GM21526 (cell line): ENCODE measurements around the gene SCAANT1.

ENCODE experiments used
- ATAC-seq: cut with Tn5 transposase; IDR thresholded peaks from one replicate; pipeline ENCODE4 v1.9.1; 2021; ENCODE audit warnings: moderate library complexity; ENCODE audit not compliant: unreplicated experiment, low FRiP score

SCAANT1 gene

DNA sequence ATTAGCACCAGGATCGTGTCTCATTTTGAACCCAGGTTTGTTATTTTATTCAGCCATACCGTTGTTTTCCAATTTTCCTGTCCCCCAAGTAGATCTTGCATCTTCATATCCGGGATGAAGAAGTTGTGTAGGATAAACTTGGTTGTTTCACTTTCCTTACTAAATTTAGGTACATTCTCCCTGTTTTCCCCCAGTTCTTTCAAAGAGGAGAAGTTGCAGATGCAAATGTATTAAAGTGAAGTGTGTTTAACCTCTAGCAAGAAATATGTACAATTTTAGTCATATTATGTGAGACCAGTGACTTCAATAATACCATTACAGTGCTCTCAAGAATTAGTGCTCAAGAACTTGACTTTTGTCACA lies 47.2 kb downstream of the SCAANT1 start:
- ATAC-seq = no peak

DNA sequence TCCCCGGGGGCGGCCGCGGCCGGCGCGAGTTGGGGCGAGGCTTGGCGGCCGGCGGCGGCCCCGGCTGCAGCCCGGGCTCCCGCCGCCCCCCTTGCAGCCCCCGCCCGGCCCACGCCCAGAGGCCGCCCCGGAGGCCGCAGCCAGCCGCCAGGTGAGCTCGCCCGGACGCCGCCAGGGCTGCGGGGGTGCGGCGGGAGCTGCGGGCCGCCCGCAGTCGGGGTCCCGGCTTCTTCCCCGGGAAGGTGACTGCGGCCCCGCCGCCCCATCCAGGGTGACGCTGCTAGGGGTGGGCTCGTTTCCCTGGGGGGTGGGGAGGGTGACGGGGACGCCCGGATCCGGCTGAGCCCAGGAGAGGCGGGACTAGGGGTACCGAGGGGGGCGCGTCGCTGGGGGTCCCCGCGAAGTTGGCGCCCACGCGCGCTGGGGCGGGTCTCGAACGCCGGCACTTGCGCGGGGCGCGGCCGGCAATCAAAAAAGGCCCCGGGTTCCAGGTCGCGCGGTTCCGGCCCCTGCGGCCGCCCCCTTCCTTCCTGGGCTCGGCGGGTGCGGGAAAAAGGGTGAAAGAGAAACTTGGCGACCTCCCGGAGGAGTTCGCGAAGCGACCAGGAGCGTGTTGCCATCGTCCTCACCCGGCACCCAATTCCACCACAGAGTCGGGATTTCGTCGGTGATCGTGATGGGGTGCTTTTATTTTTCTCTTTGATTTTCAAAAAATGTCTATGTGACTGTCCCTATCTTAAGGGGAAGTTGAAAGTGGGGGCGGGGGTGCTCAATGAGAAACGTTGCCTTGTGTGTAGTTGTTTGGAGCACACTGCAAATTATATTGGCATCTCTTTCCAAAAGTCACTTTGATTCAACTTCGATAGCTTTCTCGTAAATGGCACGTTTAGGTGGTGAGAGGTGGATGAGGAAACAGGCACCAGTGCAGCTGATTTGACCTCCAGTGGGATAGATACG lies 47.9 kb downstream of the SCAANT1 start:
- ATAC-seq = peak; percentile 39

DNA sequence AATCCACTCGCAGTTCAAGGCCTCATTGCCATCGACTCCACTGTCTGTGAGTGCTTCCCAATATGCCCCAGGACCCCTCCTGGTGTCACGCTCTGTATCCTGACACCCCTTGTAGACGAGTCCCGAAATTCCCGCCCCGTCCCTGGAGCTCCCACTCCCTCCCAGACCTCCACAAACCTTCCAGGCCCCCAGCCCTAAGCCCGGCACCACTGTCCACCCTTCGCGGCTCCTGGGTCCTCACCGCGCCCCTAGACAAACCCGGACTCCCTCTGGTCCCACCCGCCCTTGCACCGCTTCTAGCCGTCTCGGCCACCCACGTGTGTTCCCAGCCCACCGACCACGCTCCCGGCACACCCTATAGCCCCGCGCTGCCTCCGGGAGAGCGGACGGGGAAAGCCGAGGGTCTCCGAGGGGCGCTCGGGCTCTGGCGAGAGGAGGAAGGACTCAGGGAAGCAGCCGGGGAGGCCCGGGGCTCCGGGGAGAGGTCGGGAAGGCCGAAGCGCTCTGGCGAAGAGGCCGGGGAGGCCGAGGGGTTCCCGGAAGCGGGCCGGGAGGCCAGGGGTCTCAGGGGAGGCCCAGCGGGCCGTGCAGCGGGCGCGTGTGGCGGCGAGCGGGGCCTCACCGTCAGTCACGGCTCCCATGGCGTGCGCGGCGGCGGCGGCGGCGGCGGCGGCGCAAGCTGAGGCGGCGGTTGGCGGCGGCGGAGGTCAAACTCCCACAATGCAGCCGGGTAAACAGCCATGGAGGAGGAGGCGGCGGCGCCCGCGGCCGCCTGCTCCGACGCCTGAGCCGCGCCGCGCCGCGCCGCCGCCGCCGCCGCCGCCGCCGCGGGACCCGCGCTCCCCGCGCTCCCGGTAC lies 48.8 kb downstream of the SCAANT1 start, which contains the start of the genes ATXN7 and THOC7:
ATXN7 (plus strand) TSS at position 718 of the 858 bp plus-strand sequence. CDS start 48,732 bp downstream, outside the sequence.
THOC7 (minus strand) TSS at position 656 of the 858 bp plus-strand sequence; CDS start at position 641, 15 bp downstream.
- ATAC-seq = peak; percentile 68

DNA sequence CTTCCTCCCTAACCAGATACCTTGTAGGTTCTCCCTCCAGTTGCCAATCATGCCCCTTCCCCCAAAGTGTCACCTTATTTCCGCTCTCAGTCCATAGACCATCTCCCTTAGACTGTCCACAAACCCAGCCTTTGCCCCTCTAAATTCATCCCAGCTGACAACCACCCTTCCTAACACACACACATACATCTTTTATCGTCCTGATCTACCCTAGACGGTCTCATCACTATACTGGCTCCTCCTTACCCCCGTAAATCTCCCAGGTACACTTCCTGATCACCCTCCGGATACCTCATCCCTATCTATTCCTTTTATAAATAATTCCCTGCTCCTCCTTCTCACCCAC lies 49.4 kb downstream of the SCAANT1 start:
- ATAC-seq = peak; percentile 2
